Gastroesophageal sphincter (tissue), 4 donors: ENCODE measurements around the gene MTERF4. TPM values are rescaled to one million over a fixed set of nuclear protein-coding genes. Genes with fewer than 3 reads are reported as not detected.

ENCODE experiments used
- ATAC-seq: fragments of 150-250 bp; one replicate; pipeline ENCODE4 v1.9.1; 2016; ENCODE audit warnings: mild to moderate bottlenecking, moderate library complexity
- H3K27ac ChIP-seq, 4 donors: fragments of 200-600 bp; sonication (generic) in 3 of 4; 1 replicate in 3 of 4; 2 replicates in 1 of 4; pipeline ENCODE4 v1.5.1; 2016 to 2019
- H3K27me3 ChIP-seq: fragments of 200-600 bp; sonication (generic); one replicate; pipeline ENCODE4 v1.5.1; 2019
- H3K36me3 ChIP-seq, 2 donors: fragments of 200-600 bp; sonication (generic); one replicate each; pipeline ENCODE4 v1.5.1; 2019; ENCODE audit warnings: control low read depth in 1 of 2
- H3K4me1 ChIP-seq, 3 donors: fragments of 200-600 bp; sonication (generic); 1 replicate in 2 of 3; 2 replicates in 1 of 3; pipeline ENCODE4 v1.5.1; 2016 to 2019; ENCODE audit warnings: control low read depth in 2 of 3
- H3K4me3 ChIP-seq, 2 donors: fragments of 200-600 bp; sonication (generic); one replicate each; pipeline ENCODE4 v1.5.1; 2019; ENCODE audit warnings: mild to moderate bottlenecking in 1 of 2, moderate library complexity in 1 of 2
- H3K9me3 ChIP-seq, 3 donors: fragments of 200-600 bp; sonication (generic); one replicate each; pipeline ENCODE4 v1.5.1; 2017 to 2019; ENCODE audit warnings: control low read depth in 2 of 3
- EP300 ChIP-seq: sonication (generic); formaldehyde crosslinking; IDR thresholded peaks from one replicate; pipeline ENCODE4 v1.6.1; 2017; ENCODE audit warnings: antibody characterized with exemption, mild to moderate bottlenecking
- POLR2A ChIP-seq, 2 donors: fragments of 450-650 bp; IDR thresholded peaks; one replicate each; pipeline ENCODE4 v1.6.1; 2017; ENCODE audit warnings: antibody characterized with exemption in 2 of 2, mild to moderate bottlenecking in 2 of 2, moderate library complexity in 1 of 2
- POLR2AphosphoS5 ChIP-seq: sonication (generic); formaldehyde crosslinking; IDR thresholded peaks from one replicate; pipeline ENCODE4 v1.6.1; 2017; ENCODE audit warnings: antibody characterized with exemption
- WGBS, 2 donors: methylation state at CpG; one replicate each; pipeline ENCODE4 v1.1.5; 2018; ENCODE audit warnings: low coverage in 1 of 2; 5-methylcytosine and 5-hydroxymethylcytosine counted together
- total RNA-seq, 4 donors: library from RNA; depleted of rRNA; stranded (reverse); fragments of >200 nt; gene quantifications; one replicate each; pipeline ENCODE4 v1.1.0, GENCODE V29; 2016
- TF ChIP-seq, protein P1 (sequence below), 4 experiments: fragments of 200-600 bp in 2 of 4; fragments of 450-650 bp in 2 of 4; sonication (generic) in 1 of 4; IDR thresholded peaks; one replicate each; pipeline ENCODE4 v1.5.1; 2017 to 2019; ENCODE audit warnings: antibody characterized with exemption in 4 of 4, mild to moderate bottlenecking in 2 of 4, moderate library complexity in 2 of 4

Gene MTERF4
- total RNA-seq, 4 donors from 2014 or later = 27.1 to 33.0 (median 32.1) TPM

DNA sequence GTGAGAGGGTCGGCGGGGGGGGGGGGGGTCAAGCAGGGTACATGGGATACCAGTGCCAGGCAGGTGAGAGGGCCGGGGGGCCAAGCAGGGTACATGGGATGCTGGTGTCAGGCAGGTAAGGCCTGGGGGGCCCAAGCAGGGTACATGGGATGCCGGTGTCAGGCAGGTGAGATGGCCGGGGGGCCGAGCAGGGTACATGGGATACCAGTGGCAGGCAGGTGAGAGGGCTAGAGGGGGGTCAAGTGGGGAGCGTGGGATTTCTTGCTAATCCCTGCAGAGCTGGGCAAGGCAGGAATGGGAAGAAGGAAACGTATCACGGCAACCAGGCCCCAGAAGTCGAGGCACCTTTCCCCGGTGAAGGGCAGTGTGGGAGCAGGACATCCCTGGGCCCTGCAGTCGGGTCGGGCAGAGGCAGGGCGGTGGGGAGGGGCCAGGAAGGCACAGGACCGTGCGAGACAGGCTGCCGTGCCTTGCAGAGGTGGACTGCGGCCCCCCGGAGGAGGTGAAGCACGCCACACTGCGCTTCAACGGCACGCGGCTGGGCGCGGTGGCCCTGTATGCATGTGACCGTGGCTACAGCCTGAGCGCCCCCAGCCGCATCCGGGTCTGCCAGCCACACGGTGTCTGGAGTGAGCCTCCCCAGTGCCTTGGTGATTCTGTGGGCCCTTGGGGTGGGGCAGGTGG is 49.3 kb downstream of the MTERF4 start:
- Histone ChIP-seq H3K36me3 (peaks cover 0 to 55% of the 10 kb centered on the region in 2 donors), H3K9me3 (no peaks in the 10 kb centered on the region), H3K4me3 (no peak overlapping the region), H3K27me3 (peaks cover 4% of the 10 kb centered on the region), H3K4me1 (no peaks in the 10 kb centered on the region), H3K27ac (no peak overlapping the region)
- ATAC-seq = no peak
- WGBS, 2 donors = 71 to 87% methylated on average over 9 to 23 of the region's 31 CpGs
- TF ChIP-seq EP300 (no peak), POLR2AphosphoS5 (no peak), POLR2A (IDR thresholded peaks at IDR 0.05) (no peak)
- TF ChIP-seq, protein P1, sequence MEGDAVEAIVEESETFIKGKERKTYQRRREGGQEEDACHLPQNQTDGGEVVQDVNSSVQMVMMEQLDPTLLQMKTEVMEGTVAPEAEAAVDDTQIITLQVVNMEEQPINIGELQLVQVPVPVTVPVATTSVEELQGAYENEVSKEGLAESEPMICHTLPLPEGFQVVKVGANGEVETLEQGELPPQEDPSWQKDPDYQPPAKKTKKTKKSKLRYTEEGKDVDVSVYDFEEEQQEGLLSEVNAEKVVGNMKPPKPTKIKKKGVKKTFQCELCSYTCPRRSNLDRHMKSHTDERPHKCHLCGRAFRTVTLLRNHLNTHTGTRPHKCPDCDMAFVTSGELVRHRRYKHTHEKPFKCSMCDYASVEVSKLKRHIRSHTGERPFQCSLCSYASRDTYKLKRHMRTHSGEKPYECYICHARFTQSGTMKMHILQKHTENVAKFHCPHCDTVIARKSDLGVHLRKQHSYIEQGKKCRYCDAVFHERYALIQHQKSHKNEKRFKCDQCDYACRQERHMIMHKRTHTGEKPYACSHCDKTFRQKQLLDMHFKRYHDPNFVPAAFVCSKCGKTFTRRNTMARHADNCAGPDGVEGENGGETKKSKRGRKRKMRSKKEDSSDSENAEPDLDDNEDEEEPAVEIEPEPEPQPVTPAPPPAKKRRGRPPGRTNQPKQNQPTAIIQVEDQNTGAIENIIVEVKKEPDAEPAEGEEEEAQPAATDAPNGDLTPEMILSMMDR (IDR thresholded peaks at IDR 0.05) = no peak

GRCh38 chr2:241051578-241052487 is 50.3 kb downstream of the MTERF4 start:
- Histone ChIP-seq H3K9me3 (no peaks in the 10 kb centered on the region), H3K27ac (no peak overlapping the region), H3K27me3 (peaks cover 4% of the 10 kb centered on the region), H3K36me3 (peaks cover 0 to 55% of the 10 kb centered on the region in 2 donors), H3K4me3 (no peak overlapping the region), H3K4me1 (no peaks in the 10 kb centered on the region)
- no peak for TF ChIP-seq POLR2AphosphoS5
- TF ChIP-seq POLR2A (IDR thresholded peaks at IDR 0.05) = no peak
- TF ChIP-seq, protein P1 (IDR thresholded peaks at IDR 0.05) = no peak
- no peak for TF ChIP-seq EP300
- ATAC-seq = no peak
- 80% methylated on average over 1 of the region's 33 CpGs; no CpG with 5 or more reads in 1 of the 2 donors for WGBS, 2 donors

DNA sequence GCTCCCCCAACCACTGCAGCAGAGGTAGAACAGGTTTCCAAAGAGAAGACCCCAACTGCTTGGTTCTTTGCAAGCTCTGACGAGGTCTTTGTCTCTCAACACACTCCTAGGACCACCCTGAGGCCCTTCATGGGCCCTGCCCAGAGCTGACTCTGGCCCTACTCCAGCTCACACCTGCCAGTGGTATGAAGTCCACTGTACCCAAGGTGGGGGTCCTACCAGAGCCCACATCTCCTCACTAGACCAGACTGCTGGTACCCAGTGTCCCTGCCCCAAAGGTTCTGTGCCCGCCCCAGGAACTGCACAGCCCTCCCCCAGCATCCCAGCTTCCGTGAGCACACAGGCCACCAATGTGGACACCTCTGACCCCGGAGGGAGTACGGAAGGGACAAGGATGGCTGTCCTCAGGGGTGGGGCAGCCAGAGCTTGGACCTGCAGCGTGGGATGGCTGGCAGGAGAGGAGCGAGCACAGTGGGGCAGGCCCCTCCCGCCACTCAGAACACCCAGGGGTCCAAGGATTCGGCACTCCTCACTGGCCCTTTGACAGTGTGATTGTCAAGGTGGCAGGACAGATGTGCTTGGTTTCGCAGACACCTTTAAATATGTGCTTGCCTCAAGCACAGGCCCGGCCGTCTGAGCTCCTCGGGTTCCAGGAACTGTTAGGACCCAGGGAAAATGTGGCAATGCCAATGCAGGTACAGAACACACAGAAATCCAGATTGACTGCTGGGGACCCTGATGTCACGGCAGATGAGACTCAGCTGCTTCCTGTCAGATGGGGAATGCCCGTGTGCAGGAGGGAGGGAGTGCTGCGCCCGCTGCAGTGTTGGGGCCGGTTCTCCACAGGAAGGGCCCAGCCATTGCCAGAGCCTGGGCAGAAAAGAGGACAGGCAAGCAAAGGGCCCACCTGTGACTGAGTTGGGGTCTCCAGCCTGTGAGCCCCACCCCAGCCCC is 51.2 kb downstream of the MTERF4 start:
- Histone ChIP-seq H3K27ac (no peak overlapping the region), H3K9me3 (no peaks in the 10 kb centered on the region), H3K27me3 (peaks cover 4% of the 10 kb centered on the region), H3K4me3 (no peak overlapping the region), H3K4me1 (no peaks in the 10 kb centered on the region), H3K36me3 (peaks cover 0 to 55% of the 10 kb centered on the region in 2 donors)
- TF ChIP-seq, protein P1 (IDR thresholded peaks at IDR 0.05) = no peak
- no peak for TF ChIP-seq EP300
- no peak for TF ChIP-seq POLR2AphosphoS5
- no peak for TF ChIP-seq POLR2A (IDR thresholded peaks at IDR 0.05)
- ATAC-seq = no peak
- 83% methylated on average over 1 of the region's 18 CpGs; no CpG with 5 or more reads in 1 of the 2 donors for WGBS, 2 donors

DNA sequence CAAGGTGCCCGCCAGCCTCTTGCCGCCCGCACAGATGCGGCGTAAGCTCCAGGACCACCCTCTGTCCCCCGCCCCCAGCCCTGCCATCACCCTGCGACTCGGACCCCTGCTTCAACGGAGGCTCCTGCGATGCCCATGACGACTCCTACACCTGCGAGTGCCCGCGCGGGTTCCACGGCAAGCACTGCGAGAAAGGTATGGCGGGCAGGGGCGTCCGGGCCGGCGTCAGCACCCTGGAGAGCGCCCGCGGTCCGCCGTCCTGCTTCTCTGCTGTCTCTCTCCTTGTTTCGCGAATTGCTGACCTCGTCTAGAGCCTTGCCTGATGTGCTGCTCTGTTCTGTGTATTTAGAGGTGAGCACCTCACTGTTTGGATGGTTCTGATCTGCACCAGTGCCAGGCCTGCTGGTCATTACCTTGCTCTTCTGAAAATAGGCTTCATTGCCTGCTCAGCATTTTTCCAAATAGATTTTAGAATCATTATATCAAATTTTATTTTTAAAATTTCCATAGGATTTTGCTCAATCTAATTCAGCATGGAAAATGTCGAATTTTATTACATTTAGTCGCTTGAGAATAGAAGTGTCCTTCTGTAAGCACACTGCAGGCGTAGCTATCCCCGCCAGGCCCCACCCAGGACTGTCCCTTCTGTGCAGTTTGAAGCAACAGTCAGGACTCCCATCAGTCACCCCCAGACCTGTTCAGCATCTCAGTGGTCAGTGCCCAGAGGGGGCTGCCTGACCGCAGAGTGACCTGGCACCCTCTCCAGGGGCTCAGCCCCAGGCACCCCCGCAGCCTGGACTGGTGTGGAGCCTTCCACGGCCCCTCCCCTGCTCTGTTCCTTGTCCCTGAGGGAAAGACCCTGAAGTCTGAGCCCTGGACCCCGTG is 52.1 kb downstream of the MTERF4 start:
- H3K36me3 ChIP-seq = peaks cover 0 to 55% of the 10 kb centered on the region in 2 donors
- no peak overlapping the region for H3K4me3 ChIP-seq
- no peaks in the 10 kb centered on the region for H3K4me1 ChIP-seq
- peaks cover 4% of the 10 kb centered on the region for H3K27me3 ChIP-seq
- TF ChIP-seq EP300 = no peak
- no peak for TF ChIP-seq POLR2A (IDR thresholded peaks at IDR 0.05)
- TF ChIP-seq, protein P1 (IDR thresholded peaks at IDR 0.05) = no peak
- no peak for TF ChIP-seq POLR2AphosphoS5
- WGBS, 2 donors = 0 to 59% methylated on average over 7 to 8 of the region's 38 CpGs
- H3K27ac ChIP-seq = no peak overlapping the region
- no peak for ATAC-seq
- peaks cover 0 to 6% (median 0%) of the 10 kb centered on the region in 3 donors for H3K9me3 ChIP-seq
